ENCODE measurements around the gene DNAI2. TPM values are rescaled to one million over a fixed set of nuclear protein-coding genes. Genes with fewer than 3 reads are reported as not detected.

Gene DNAI2
- total RNA-seq, 1 experiment from 2014 or later = not detected

DNA sequence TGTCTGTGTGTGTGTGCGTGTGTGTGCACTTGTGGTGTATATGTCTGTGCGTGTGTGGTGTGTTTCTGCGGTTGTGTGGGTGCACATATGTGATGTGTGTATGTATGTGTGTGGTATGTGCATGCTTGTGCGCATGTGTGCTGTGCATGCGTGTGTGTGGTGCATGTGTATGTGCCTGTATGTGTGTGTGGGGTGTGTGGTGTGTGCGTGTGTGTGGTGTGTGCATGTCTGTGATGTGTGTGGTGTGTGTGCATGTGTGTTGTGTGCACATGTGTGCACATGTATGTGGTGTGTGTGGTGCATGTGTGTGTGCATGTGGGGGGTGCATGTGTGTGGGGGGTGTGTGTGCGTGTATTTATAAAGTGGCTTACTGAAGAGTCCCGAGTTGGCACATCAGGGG, 23.0 kb upstream of the DNAI2 start:
- Histone ChIP-seq H3K36me3 (ENCODE audit: control insufficient read depth in 1 of 2, insufficient read depth in 2 of 2, low read length in 2 of 2) (no peaks in the 10 kb centered on the region; a peak in 2 of 4 replicates), H3K9ac (ENCODE audit: low read length) (no peak overlapping the region), H3K9me3 (ENCODE audit: control insufficient read depth in 1 of 2, insufficient read depth in 1 of 2, low read depth in 1 of 2, low read length in 2 of 2) (no peaks in the 10 kb centered on the region), H4K20me1 (ENCODE audit: insufficient read depth) (no peaks in the 10 kb centered on the region), H3K27me3 (ENCODE audit: insufficient read depth, low read length) (no peaks in the 10 kb centered on the region), H3K4me1 (ENCODE audit: control insufficient read depth in 1 of 2, insufficient read depth in 2 of 2, low read length in 2 of 2) (no peaks in the 10 kb centered on the region), H3K9me2 (ENCODE audit: insufficient read depth) (no peaks in the 10 kb centered on the region), H2AFZ (ENCODE audit: low read depth, low read length, poor library complexity, severe bottlenecking) (no peak overlapping the region), H3K79me2 (ENCODE audit: insufficient read depth, low read length) (no peaks in the 10 kb centered on the region), H3K4me3 (replicated peaks in 1 of 2; ENCODE audit: low read depth in 1 of 2, low read length in 2 of 2) (no peak overlapping the region), H3K27ac (ENCODE audit: low read depth, low read length) (no peak overlapping the region), H3K4me2 (ENCODE audit: low read length) (no peak overlapping the region)
- ATAC-seq = no peak
- intact Hi-C loops (cut with micrococcal nuclease) = no loop called here
- POLR2A ChIA-PET = no interaction called here
- RAD21 ChIA-PET (ENCODE audit: low non-redundant PET in 1 of 2, low total read pairs in 2 of 2, uncharacterized antibody in 2 of 2, unreplicated experiment in 2 of 2) = no interaction called here
- CTCF ChIA-PET = no interaction called here
- DNase-seq (ENCODE audit: low read depth, low spot score) = no peak
- TF ChIP-seq CEBPB (IDR thresholded peaks at IDR 0.05; ENCODE audit: low read depth) (no peak), EZH2 (IDR thresholded peaks at IDR 0.05) (no peak), SRF (IDR thresholded peaks at IDR 0.05; ENCODE audit: low read depth) (no peak), EZH2phosphoT487 (IDR thresholded peaks at IDR 0.05; ENCODE audit: borderline replicate concordance) (no peak), SP1 (IDR thresholded peaks at IDR 0.05; ENCODE audit: low read depth) (no peak), FOSL1 (IDR thresholded peaks at IDR 0.05; ENCODE audit: low read depth) (no peak), ZFX (IDR thresholded peaks at IDR 0.05) (no peak), CBX3 (IDR thresholded peaks at IDR 0.05; ENCODE audit: low read depth) (no peak), POLR2AphosphoS5 (IDR thresholded peaks at IDR 0.05; ENCODE audit: low read depth, low read length) (no peak), JUND (IDR thresholded peaks at IDR 0.05) (no peak), TCF7L2 (IDR thresholded peaks at IDR 0.05; ENCODE audit: borderline replicate concordance, extremely low read depth, insufficient read depth, insufficient read length) (no peak), EGR1 (IDR thresholded peaks at IDR 0.05; ENCODE audit: low read depth) (no peak), ZNF274 (IDR thresholded peaks at IDR 0.05; ENCODE audit: low read depth, low read length) (no peak), ELF1 (IDR thresholded peaks at IDR 0.05; ENCODE audit: borderline replicate concordance, low read depth) (no peak), SIN3A (IDR thresholded peaks at IDR 0.05; ENCODE audit: low read depth) (no peak), YY1 (IDR thresholded peaks at IDR 0.05; ENCODE audit: extremely low read depth, insufficient replicate concordance, low read depth, low read length) (no peak)
- TF ChIP-seq, protein P1, sequence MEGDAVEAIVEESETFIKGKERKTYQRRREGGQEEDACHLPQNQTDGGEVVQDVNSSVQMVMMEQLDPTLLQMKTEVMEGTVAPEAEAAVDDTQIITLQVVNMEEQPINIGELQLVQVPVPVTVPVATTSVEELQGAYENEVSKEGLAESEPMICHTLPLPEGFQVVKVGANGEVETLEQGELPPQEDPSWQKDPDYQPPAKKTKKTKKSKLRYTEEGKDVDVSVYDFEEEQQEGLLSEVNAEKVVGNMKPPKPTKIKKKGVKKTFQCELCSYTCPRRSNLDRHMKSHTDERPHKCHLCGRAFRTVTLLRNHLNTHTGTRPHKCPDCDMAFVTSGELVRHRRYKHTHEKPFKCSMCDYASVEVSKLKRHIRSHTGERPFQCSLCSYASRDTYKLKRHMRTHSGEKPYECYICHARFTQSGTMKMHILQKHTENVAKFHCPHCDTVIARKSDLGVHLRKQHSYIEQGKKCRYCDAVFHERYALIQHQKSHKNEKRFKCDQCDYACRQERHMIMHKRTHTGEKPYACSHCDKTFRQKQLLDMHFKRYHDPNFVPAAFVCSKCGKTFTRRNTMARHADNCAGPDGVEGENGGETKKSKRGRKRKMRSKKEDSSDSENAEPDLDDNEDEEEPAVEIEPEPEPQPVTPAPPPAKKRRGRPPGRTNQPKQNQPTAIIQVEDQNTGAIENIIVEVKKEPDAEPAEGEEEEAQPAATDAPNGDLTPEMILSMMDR (IDR thresholded peaks at IDR 0.05 in 2 of 3, conservative IDR thresholded peaks at IDR 0.05 in 1 of 3; ENCODE audit: borderline replicate concordance in 1 of 3, insufficient read depth in 1 of 3, low read depth in 2 of 3, low read length in 2 of 3) = no peak
- TF ChIP-seq, protein P2, sequence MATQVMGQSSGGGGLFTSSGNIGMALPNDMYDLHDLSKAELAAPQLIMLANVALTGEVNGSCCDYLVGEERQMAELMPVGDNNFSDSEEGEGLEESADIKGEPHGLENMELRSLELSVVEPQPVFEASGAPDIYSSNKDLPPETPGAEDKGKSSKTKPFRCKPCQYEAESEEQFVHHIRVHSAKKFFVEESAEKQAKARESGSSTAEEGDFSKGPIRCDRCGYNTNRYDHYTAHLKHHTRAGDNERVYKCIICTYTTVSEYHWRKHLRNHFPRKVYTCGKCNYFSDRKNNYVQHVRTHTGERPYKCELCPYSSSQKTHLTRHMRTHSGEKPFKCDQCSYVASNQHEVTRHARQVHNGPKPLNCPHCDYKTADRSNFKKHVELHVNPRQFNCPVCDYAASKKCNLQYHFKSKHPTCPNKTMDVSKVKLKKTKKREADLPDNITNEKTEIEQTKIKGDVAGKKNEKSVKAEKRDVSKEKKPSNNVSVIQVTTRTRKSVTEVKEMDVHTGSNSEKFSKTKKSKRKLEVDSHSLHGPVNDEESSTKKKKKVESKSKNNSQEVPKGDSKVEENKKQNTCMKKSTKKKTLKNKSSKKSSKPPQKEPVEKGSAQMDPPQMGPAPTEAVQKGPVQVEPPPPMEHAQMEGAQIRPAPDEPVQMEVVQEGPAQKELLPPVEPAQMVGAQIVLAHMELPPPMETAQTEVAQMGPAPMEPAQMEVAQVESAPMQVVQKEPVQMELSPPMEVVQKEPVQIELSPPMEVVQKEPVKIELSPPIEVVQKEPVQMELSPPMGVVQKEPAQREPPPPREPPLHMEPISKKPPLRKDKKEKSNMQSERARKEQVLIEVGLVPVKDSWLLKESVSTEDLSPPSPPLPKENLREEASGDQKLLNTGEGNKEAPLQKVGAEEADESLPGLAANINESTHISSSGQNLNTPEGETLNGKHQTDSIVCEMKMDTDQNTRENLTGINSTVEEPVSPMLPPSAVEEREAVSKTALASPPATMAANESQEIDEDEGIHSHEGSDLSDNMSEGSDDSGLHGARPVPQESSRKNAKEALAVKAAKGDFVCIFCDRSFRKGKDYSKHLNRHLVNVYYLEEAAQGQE (IDR thresholded peaks at IDR 0.05; ENCODE audit: low read depth) = no peak
- TF ChIP-seq, protein P3, sequence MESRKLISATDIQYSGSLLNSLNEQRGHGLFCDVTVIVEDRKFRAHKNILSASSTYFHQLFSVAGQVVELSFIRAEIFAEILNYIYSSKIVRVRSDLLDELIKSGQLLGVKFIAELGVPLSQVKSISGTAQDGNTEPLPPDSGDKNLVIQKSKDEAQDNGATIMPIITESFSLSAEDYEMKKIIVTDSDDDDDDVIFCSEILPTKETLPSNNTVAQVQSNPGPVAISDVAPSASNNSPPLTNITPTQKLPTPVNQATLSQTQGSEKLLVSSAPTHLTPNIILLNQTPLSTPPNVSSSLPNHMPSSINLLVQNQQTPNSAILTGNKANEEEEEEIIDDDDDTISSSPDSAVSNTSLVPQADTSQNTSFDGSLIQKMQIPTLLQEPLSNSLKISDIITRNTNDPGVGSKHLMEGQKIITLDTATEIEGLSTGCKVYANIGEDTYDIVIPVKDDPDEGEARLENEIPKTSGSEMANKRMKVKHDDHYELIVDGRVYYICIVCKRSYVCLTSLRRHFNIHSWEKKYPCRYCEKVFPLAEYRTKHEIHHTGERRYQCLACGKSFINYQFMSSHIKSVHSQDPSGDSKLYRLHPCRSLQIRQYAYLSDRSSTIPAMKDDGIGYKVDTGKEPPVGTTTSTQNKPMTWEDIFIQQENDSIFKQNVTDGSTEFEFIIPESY (IDR thresholded peaks at IDR 0.05; ENCODE audit: extremely low read depth, insufficient replicate concordance, low read length) = no peak
- TF ChIP-seq, protein P4, sequence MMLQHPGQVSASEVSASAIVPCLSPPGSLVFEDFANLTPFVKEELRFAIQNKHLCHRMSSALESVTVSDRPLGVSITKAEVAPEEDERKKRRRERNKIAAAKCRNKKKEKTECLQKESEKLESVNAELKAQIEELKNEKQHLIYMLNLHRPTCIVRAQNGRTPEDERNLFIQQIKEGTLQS (IDR thresholded peaks at IDR 0.05) = no peak
- no TSS peak for BruUV-seq (replicated peaks)

All from HCT116 (cell line).